NB4 (cell line): ENCODE measurements around the gene CYTH1.

Experiments
- CTCF ChIP-seq: IDR thresholded peaks from one replicate; pipeline ENCODE4 v1.5.1; 2012; ENCODE audit warnings: low read depth, low read length
- MYC ChIP-seq: IDR thresholded peaks from 2 replicates; pipeline ENCODE4 v1.6.1; 2011; ENCODE audit warnings: low read depth, low read length
- POLR2A ChIP-seq: IDR thresholded peaks from 2 replicates; pipeline ENCODE4 v1.6.1; 2011; ENCODE audit warnings: mild to moderate bottlenecking; ENCODE audit not compliant: insufficient read length; ENCODE audit errors: extremely low read depth
- TF ChIP-seq, protein P1 (sequence below): IDR thresholded peaks from 2 replicates; pipeline ENCODE4 v1.6.1; 2011; ENCODE audit warnings: low read depth, low read length

DNA sequence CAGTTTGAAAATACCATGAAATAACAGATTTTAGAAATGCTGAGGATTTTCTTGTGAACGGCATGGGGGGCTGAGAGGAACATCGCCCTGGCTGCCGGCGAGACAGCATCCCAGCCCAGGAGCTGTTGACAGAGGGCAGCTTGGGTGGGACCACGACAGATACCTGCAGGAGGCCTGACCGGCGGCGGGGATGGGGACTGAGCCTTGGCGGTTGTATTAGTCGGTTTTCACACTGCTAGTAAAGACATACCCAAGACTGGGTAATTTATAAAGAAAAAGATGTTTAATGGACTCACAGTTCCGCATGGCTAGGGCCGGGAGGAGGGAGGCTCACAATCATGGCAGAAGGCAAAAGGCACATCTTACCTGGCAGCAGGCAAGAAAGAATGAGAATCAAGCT, 122.5 kb downstream of the CYTH1 start:
- TF ChIP-seq CTCF = no peak
- no peak for TF ChIP-seq POLR2A
- TF ChIP-seq MYC = no peak
- TF ChIP-seq, protein P1, sequence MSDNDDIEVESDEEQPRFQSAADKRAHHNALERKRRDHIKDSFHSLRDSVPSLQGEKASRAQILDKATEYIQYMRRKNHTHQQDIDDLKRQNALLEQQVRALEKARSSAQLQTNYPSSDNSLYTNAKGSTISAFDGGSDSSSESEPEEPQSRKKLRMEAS = no peak
